ENCODE results near the gene WWC2.

DNA sequence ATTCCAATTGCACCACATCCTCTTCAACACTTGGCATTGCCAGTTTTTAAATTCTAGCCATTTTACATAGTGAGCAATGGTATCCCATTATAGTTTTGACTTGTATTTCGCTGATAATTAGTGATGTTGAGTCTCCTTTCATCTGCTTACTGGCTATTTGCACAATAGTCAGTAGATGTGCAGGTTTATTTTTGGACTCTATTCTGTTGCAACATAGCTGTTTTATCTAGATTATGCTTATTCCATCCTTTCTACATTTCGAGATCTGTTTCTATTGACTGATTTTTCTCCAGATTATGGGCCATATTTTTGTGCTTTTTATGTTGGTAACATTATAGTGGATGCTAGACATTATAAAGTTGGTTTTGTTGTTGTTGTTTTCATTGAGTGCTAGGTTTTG lies 106.1 kb downstream of the WWC2 start:
- TF ChIP-seq CTCF (IDR thresholded peaks at IDR 0.05 in 8 of 11, conservative IDR thresholded peaks at IDR 0.05 in 3 of 11) (no peak), POLR2A (IDR thresholded peaks at IDR 0.05) (no peak), POLR2AphosphoS5 (IDR thresholded peaks at IDR 0.05) (no peak)
